Measurements from ENCODE around the gene LDHD. TPM values are rescaled to one million over a fixed set of nuclear protein-coding genes. Genes with fewer than 3 reads are reported as not detected.
A peak's percentile ranks its signal among the peaks of the same experiment; 100 is the strongest.

Gene LDHD
- not detected in 2 replicates for total RNA-seq

GRCh38 chr16:75116081-75116910 lies at the start of gene LDHD:
Gene LDHD, minus strand, starts transcription at chr16:75116780. Its CDS starts 60 bp downstream, at chr16:75116720.
- TF ChIP-seq CTCF (IDR thresholded peaks at IDR 0.05), result no peak
- intact Hi-C loops (cut with micrococcal nuclease), result no loop called here
- Mint-ChIP-seq H3K4me1 (peaks cover 4% of the 10 kb centered on the region), H3K4me3 (no peak within 1 kb of the TSS), H3K27me3 (peaks cover 19% of the 10 kb centered on the region), H3K27ac (no peak within 1 kb of the TSS), H3K9me3 (no peaks in the 10 kb centered on the region), H3K36me3 (ENCODE audit: low read depth) (no peaks in the 10 kb centered on the region)
- ChIA-PET CTCF (interaction anchor here (1.4 kb wide), 1 partner anchor 118 kb away, joined by 3 read pairs; the partner anchor contains the start of gene ZNRF1), POLR2A (no interaction called here)
- ATAC-seq (ENCODE audit: low read depth) (no peak), DNase-seq (no peak)

- H3K4me1 Mint-ChIP-seq, result peaks cover 7% of the 10 kb centered on the region
- no peak overlapping the region for H3K27ac Mint-ChIP-seq
- ChIA-PET CTCF (no interaction called here), POLR2A (interaction anchor here (0.7 kb wide), 1 partner anchor 463 kb away, joined by 5 read pairs; no protein-coding TSS in a partner anchor)
- no peaks in the 10 kb centered on the region for H3K27me3 Mint-ChIP-seq
- TF ChIP-seq CTCF (IDR thresholded peaks at IDR 0.05), result no peak
- H3K4me3 Mint-ChIP-seq, result no peak overlapping the region
- peaks cover 4% of the 10 kb centered on the region for H3K9me3 Mint-ChIP-seq
- intact Hi-C loops (cut with micrococcal nuclease), result no loop called here
- ATAC-seq (ENCODE audit: low read depth) (no peak), DNase-seq (no peak)
- peaks cover 50% of the 10 kb centered on the region for H3K36me3 Mint-ChIP-seq (ENCODE audit: low read depth)
Measured at GRCh38 chr16:75160386-75160785, 43.8 kb upstream of the LDHD start.

GRCh38 chr16:75152635-75153034 lies 36.1 kb upstream of the LDHD start:
- Mint-ChIP-seq H3K4me3 (peak overlapping the region; percentile 70), H3K36me3 (ENCODE audit: low read depth) (peaks cover 53% of the 10 kb centered on the region), H3K9me3 (peaks cover 21% of the 10 kb centered on the region), H3K27ac (peak overlapping the region; percentile 80), H3K27me3 (no peaks in the 10 kb centered on the region), H3K4me1 (peaks cover 31% of the 10 kb centered on the region)
- intact Hi-C loops (cut with micrococcal nuclease), result loop anchor here (1.0 to 2.0 kb wide), 2 partner anchors 66 to 414 kb away; partner anchors contain the start of genes CTRB1 and GABARAPL2
- DNase-seq, result no peak
- no peak for TF ChIP-seq CTCF (IDR thresholded peaks at IDR 0.05)
- ChIA-PET CTCF (no interaction called here), POLR2A (interaction anchor here (1.0 kb wide), 1 partner anchor 11 kb away, joined by 3 read pairs; no protein-coding TSS in a partner anchor)
- peak; percentile 19 for ATAC-seq (ENCODE audit: low read depth)

GRCh38 chr16:75151798-75152197 lies 35.2 kb upstream of the LDHD start:
- Mint-ChIP-seq H3K4me3 (peak overlapping the region; percentile 70), H3K9me3 (peaks cover 21% of the 10 kb centered on the region), H3K4me1 (peaks cover 31% of the 10 kb centered on the region), H3K27me3 (no peaks in the 10 kb centered on the region), H3K27ac (peak overlapping the region; percentile 80), H3K36me3 (ENCODE audit: low read depth) (peaks cover 49% of the 10 kb centered on the region)
- ChIA-PET CTCF (no interaction called here), POLR2A (no interaction called here)
- intact Hi-C loops (cut with micrococcal nuclease), result loop anchor here (1.0 to 2.0 kb wide), 2 partner anchors 67 to 415 kb away; partner anchors contain the start of genes CTRB1 and GABARAPL2
- no peak for TF ChIP-seq CTCF (IDR thresholded peaks at IDR 0.05)
- DNase-seq (no peak), ATAC-seq (ENCODE audit: low read depth) (no peak)
